CD4-positive, CD25-positive, alpha-beta regulatory T cell (primary cell): ENCODE measurements around the gene ABCA9. TPM values are rescaled to one million over a fixed set of nuclear protein-coding genes. Genes with fewer than 3 reads are reported as not detected.

Experiments used
- ATAC-seq, 2 donors: fragments of 150-1000 bp; cut with Tn5 transposase; one replicate each; pipeline ENCODE4 v1.10.0; 2021; ENCODE audit warnings: low read depth in 2 of 2, moderate number of reproducible peaks in 2 of 2, moderate library complexity in 1 of 2
- DNase-seq, 3 donors: peaks; one replicate each; pipeline versions ENCODE4 v3.0.0 to v3.0.0-alpha.2; 2012 to 2022; ENCODE audit warnings: mixed read lengths in 1 of 3
- H3K27ac ChIP-seq: one replicate; pipeline ENCODE4 v1.7.0; 2013; ENCODE audit warnings: mild to moderate bottlenecking, low read length; ENCODE audit not compliant: insufficient read depth, poor library complexity, severe bottlenecking
- H3K27me3 ChIP-seq: one replicate; pipeline ENCODE4 v1.7.0; 2013; ENCODE audit warnings: low read length; ENCODE audit not compliant: control insufficient read depth, insufficient read depth
- H3K36me3 ChIP-seq: one replicate; pipeline ENCODE4 v1.7.0; 2013; ENCODE audit warnings: mild to moderate bottlenecking, low read length, moderate library complexity; ENCODE audit not compliant: control insufficient read depth, insufficient read depth
- H3K4me1 ChIP-seq: 2 replicates; pipeline ENCODE4 v1.7.0; 2013; ENCODE audit warnings: mild to moderate bottlenecking, low read length; ENCODE audit not compliant: insufficient read depth, control insufficient read depth, poor library complexity, severe bottlenecking
- H3K4me3 ChIP-seq: one replicate; pipeline ENCODE4 v1.7.0; 2013; ENCODE audit warnings: low read depth, mild to moderate bottlenecking, low read length, moderate library complexity
- H3K9me3 ChIP-seq, 2 experiments: 1 replicate in 1 of 2; 2 replicates in 1 of 2; pipeline ENCODE4 v1.7.0; 2013; ENCODE audit warnings: low read length in 2 of 2, mild to moderate bottlenecking in 1 of 2, moderate library complexity in 1 of 2; ENCODE audit not compliant: control insufficient read depth in 2 of 2
- H3K27ac Mint-ChIP-seq, 3 donors: one replicate each; pipeline ENCODE4 v1.8.0; 2020 to 2022; ENCODE audit warnings: mild to moderate bottlenecking in 3 of 3, mixed read lengths in 3 of 3, moderate library complexity in 2 of 3
- H3K27me3 Mint-ChIP-seq: one replicate; pipeline ENCODE4 v1.8.0; 2022; ENCODE audit warnings: mild to moderate bottlenecking, mixed read lengths
- H3K36me3 Mint-ChIP-seq: one replicate; pipeline ENCODE4 v1.8.0; 2020; ENCODE audit warnings: mixed read lengths
- H3K4me1 Mint-ChIP-seq, 4 donors: one replicate each; pipeline ENCODE4 v1.8.0; 2020 to 2022; ENCODE audit warnings: mixed read lengths in 4 of 4, mild to moderate bottlenecking in 1 of 4
- H3K4me3 Mint-ChIP-seq, 4 donors: one replicate each; pipeline ENCODE4 v1.8.0; 2020 to 2022; ENCODE audit warnings: mild to moderate bottlenecking in 4 of 4, mixed read lengths in 4 of 4, moderate library complexity in 3 of 4
- H3K9me3 Mint-ChIP-seq, 7 donors: one replicate each; pipeline ENCODE4 v1.8.0; 2020 to 2022; ENCODE audit warnings: mixed read lengths in 7 of 7, mild to moderate bottlenecking in 3 of 7, moderate library complexity in 2 of 7
- polyA plus RNA-seq, 4 donors: library from polyadenylated mRNA; unstranded; fragments of 300-500 nt; fragmentation: Illumina TruSeq; gene quantifications; one replicate each; pipeline ENCODE4 v1.2.3, GENCODE V29; 2021
- total RNA-seq: library from RNA; stranded (reverse); gene quantifications from one replicate; pipeline ENCODE4 v1.2.3, GENCODE V29; 2022

The ABCA9 gene
- total and polyA plus RNA-seq, 5 donors from 2014 or later = not detected

DNA sequence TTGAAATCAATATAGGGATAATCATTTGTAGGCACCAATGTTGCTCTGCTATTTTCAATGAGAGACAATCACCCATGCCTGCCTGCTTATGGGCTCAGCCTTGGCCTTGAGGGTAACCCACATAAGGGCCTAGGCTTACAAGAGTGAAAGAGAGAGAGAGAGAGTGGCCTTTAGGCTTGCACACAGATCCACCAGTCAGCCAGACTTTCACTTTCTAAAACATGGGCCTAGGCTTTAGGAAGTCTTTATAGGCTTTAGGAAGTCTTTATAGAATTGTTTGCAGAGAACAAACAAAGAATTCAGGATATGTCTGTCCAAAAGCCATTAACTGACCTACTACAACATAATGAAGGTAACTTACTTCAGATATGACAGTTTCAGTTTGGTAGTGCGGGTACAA is 3.4 kb downstream of the ABCA9 start:
- no peaks in the 10 kb centered on the region for H3K4me1 Mint-ChIP-seq
- Histone ChIP-seq H3K9me3 (no peaks in the 10 kb centered on the region), H3K27ac (no peak overlapping the region), H3K4me3 (no peak overlapping the region), H3K27me3 (no peaks in the 10 kb centered on the region), H3K36me3 (no peaks in the 10 kb centered on the region), H3K4me1 (no peaks in the 10 kb centered on the region)
- no peak overlapping the region for H3K27ac Mint-ChIP-seq
- DNase-seq (no peak), ATAC-seq (no peak)
- no peak overlapping the region for H3K4me3 Mint-ChIP-seq
- peaks cover 0 to 12% (median 5%) of the 10 kb centered on the region in 7 donors for H3K9me3 Mint-ChIP-seq
- no peaks in the 10 kb centered on the region for H3K36me3 Mint-ChIP-seq
- no peaks in the 10 kb centered on the region for H3K27me3 Mint-ChIP-seq

DNA sequence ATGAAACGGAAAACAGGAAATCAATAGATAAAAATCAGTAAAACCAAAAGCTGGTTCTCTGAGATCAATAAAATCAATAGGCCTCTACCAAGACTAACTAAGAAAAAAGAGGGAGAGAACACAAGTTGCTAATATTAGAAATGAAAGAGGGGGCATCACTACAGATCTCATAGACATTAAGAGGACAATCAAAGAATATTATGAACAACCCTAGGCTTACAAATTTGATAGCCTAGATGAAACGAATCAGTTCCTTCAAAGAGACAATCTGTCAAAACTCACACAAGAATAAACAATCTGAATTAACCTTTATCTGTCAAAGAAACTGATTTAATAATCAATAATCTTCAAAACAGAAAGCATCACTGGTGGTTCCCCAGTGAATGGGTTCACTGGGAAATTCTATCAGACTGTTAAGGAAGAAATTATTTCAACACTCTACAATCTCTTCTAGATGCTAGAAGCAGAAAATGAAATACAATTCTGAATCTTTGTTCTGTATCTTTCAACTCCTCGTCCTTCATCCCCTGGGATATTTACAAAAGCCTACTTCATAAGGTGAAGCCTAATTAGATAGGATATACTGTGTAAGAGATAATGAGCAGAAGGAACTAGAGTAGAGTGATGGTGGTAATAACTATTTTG is 4.4 kb downstream of the ABCA9 start:
- no peak for ATAC-seq

DNA sequence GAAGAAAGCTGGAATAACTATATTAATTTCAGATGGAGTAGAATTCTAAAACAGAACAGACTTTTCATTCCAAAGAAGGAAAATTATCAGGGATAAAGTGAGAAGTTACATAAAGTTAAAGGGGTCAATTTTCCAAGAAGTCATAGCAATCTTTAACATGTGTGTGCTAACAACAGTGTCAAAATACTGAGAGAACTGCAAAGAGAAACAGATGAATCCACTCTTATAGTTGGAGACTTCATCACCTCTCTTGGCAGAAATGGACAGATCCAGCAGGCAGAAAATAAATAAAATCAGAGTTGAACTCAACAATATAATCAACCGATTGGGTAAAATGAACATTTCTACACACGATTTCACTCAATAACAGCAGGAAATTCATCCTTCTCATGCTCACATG is 5.4 kb downstream of the ABCA9 start:
- H3K36me3 Mint-ChIP-seq = no peaks in the 10 kb centered on the region
- Histone ChIP-seq H3K36me3 (no peaks in the 10 kb centered on the region), H3K27ac (no peak overlapping the region), H3K27me3 (no peaks in the 10 kb centered on the region), H3K4me3 (no peak overlapping the region), H3K4me1 (no peaks in the 10 kb centered on the region), H3K9me3 (no peaks in the 10 kb centered on the region)
- H3K4me1 Mint-ChIP-seq = no peaks in the 10 kb centered on the region
- H3K27me3 Mint-ChIP-seq = no peaks in the 10 kb centered on the region
- DNase-seq = no peak
- H3K27ac Mint-ChIP-seq = peak overlapping the region in 1 of 3 donors; percentile 54
- H3K9me3 Mint-ChIP-seq = peaks cover 0 to 14% (median 5%) of the 10 kb centered on the region in 7 donors
- no peak for ATAC-seq
- H3K4me3 Mint-ChIP-seq = no peak overlapping the region

More for the DNA sequence above, 4.4 kb downstream of the ABCA9 start:
- DNase-seq = no peak
- peak overlapping the region in 1 of 4 donors; percentile 58 for H3K4me3 Mint-ChIP-seq
- no peaks in the 10 kb centered on the region for H3K36me3 Mint-ChIP-seq
- H3K4me3 ChIP-seq = no peak overlapping the region
- H3K27me3 Mint-ChIP-seq = no peaks in the 10 kb centered on the region
- H3K9me3 Mint-ChIP-seq = peaks cover 0 to 14% (median 5%) of the 10 kb centered on the region in 7 donors
- no peaks in the 10 kb centered on the region for H3K9me3 ChIP-seq
- no peak overlapping the region for H3K27ac Mint-ChIP-seq
- H3K4me1 Mint-ChIP-seq = no peaks in the 10 kb centered on the region
- no peak overlapping the region for H3K27ac ChIP-seq
- no peaks in the 10 kb centered on the region for H3K36me3 ChIP-seq
- H3K4me1 ChIP-seq = no peaks in the 10 kb centered on the region
- H3K27me3 ChIP-seq = no peaks in the 10 kb centered on the region

DNA sequence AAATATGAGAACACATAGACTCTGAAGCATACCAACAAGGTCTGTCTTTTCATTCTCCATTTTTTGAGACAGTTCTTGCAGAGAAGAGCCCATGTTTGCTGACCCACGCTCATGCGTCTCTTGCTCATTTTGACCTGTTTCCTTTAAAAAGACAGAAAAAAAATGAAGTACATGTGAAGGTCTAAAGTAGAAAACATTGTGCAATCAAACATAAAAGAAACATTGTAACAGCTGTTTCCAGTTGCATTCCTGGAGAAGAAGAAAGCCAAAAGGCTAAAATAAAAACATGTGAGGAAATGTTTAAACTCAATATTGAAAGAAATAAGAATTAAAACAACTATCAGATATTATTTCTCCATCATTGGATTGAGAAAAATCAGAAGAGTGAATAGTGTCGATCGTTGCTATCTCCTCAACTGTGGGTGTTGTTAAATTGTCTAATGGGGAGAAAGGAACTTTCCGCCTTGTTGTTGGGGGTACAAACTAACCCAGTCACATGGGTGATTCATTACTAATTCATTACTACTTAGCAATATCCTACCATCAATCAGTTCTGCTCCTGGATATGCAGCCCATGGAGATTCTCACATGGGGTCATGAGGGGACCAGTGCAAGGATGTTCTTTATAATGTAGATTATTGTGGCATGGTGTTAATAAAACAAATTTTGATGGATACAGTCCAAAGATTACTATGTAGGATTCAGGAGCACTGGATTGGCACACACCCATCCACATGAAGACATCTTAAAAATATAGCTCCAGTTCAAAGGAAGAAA is 9.5 kb downstream of the ABCA9 start:
- no peak for ATAC-seq
- Mint-ChIP-seq H3K9me3 (peaks cover 0 to 14% (median 2%) of the 10 kb centered on the region in 7 donors), H3K27ac (no peak overlapping the region), H3K36me3 (no peaks in the 10 kb centered on the region), H3K4me1 (no peaks in the 10 kb centered on the region), H3K4me3 (no peak overlapping the region), H3K27me3 (no peaks in the 10 kb centered on the region)
- DNase-seq = no peak
- peaks cover 3% of the 10 kb centered on the region for H3K27me3 ChIP-seq
- H3K4me1 ChIP-seq = no peaks in the 10 kb centered on the region
- no peaks in the 10 kb centered on the region for H3K9me3 ChIP-seq
- no peak overlapping the region for H3K27ac ChIP-seq
- H3K4me3 ChIP-seq = no peak overlapping the region
- H3K36me3 ChIP-seq = no peaks in the 10 kb centered on the region

GRCh38 chr17:69048634-69049033 is 12.1 kb downstream of the ABCA9 start:
- Mint-ChIP-seq H3K4me3 (no peak overlapping the region), H3K36me3 (no peaks in the 10 kb centered on the region), H3K27me3 (no peaks in the 10 kb centered on the region), H3K27ac (no peak overlapping the region), H3K9me3 (peaks cover 0 to 4% (median 0%) of the 10 kb centered on the region in 7 donors), H3K4me1 (no peaks in the 10 kb centered on the region)
- Histone ChIP-seq H3K4me1 (no peaks in the 10 kb centered on the region), H3K4me3 (no peak overlapping the region), H3K27ac (no peak overlapping the region), H3K9me3 (no peaks in the 10 kb centered on the region), H3K36me3 (no peaks in the 10 kb centered on the region), H3K27me3 (peaks cover 3% of the 10 kb centered on the region)
- ATAC-seq (no peak), DNase-seq (no peak)

DNA sequence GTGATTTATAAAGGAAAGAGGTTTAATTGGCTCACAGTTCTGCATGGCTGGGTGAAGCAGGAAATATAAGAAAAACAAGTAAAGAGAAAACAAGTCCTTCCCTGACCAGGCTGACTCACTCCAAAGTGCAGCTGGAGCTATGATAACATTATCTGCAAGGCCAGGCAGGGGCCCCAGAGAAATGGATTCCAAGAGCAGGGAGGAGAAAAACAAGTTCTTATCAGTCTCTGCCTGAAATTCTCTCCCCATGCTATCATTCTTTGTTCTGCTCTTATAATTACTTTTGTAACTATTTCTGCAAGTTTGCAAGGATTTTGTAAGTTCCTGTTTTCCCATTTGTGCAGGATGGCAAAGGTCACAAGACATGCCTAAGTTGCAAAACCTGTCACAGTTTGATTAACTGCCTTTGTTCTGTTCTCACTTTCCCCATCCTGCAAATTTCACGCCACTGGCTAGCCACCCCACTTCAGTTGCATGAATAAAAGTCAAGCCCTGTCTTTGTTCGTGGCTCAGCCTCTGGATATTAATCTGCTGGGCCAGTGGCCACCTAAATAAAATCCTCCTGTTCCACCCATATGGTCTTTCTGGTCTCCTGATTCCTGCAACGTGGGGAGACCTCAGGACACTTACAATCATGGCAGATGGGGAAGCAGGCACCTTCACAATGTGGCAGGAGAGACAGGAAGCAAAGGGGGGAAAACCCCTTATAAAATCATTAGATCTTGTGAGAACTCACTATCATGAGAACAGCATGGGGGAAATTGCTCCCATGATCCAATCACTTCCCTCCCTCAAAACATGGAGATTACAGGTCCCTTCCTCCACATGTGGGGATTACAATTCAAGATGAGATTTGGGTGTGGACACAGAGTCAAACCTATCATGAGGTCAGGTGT is 13.1 kb downstream of the ABCA9 start:
- no peaks in the 10 kb centered on the region for H3K27me3 Mint-ChIP-seq
- no peak for ATAC-seq
- H3K36me3 Mint-ChIP-seq = no peaks in the 10 kb centered on the region
- Histone ChIP-seq H3K36me3 (no peaks in the 10 kb centered on the region), H3K4me3 (no peak overlapping the region), H3K27me3 (peaks cover 3% of the 10 kb centered on the region), H3K9me3 (no peaks in the 10 kb centered on the region), H3K27ac (no peak overlapping the region), H3K4me1 (no peaks in the 10 kb centered on the region)
- H3K9me3 Mint-ChIP-seq = peaks cover 0 to 4% (median 0%) of the 10 kb centered on the region in 7 donors
- H3K27ac Mint-ChIP-seq = no peak overlapping the region
- H3K4me1 Mint-ChIP-seq = no peaks in the 10 kb centered on the region
- no peak overlapping the region for H3K4me3 Mint-ChIP-seq
- no peak for DNase-seq

DNA sequence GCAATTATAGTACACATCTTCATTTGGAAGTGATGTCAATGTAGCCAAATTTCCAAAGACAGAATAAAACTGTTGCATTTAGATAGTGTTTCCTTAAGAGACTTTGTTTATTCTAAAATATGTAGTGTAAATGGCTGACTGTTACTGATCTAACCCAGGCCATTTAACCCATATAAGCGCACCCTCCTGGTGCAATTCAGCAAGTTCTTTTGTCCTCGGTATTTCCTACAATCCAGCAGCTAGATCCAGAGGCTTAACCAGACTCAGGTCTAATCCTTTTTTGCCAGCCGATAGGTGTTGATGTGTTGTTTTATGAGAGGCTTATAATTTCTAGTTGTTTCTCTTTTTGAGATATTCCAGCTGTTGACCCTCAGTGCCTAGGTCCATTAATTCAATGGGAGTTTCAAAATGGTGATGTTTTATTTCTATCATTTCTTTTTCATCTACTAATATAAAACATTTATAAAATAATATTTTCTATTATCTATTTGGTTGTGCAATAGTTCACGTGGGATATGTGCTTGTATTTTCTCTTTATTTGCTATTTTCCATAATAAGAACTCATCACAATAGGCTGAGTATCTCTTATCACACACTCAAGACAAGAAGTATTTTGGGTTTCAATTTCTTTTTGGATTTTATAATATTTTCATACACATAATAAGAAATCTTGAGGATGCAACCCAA is 14.5 kb downstream of the ABCA9 start:
- ATAC-seq (no peak), DNase-seq (no peak)
- Histone ChIP-seq H3K4me3 (no peak overlapping the region), H3K27ac (no peak overlapping the region), H3K27me3 (peaks cover 3% of the 10 kb centered on the region), H3K9me3 (no peaks in the 10 kb centered on the region), H3K36me3 (no peaks in the 10 kb centered on the region), H3K4me1 (no peaks in the 10 kb centered on the region)
- H3K4me1 Mint-ChIP-seq = no peaks in the 10 kb centered on the region
- no peaks in the 10 kb centered on the region for H3K36me3 Mint-ChIP-seq
- no peaks in the 10 kb centered on the region for H3K27me3 Mint-ChIP-seq
- no peak overlapping the region for H3K4me3 Mint-ChIP-seq
- no peaks in the 10 kb centered on the region for H3K9me3 Mint-ChIP-seq
- H3K27ac Mint-ChIP-seq = no peak overlapping the region
